ENCODE data around the gene PARN.

Gene PARN

DNA sequence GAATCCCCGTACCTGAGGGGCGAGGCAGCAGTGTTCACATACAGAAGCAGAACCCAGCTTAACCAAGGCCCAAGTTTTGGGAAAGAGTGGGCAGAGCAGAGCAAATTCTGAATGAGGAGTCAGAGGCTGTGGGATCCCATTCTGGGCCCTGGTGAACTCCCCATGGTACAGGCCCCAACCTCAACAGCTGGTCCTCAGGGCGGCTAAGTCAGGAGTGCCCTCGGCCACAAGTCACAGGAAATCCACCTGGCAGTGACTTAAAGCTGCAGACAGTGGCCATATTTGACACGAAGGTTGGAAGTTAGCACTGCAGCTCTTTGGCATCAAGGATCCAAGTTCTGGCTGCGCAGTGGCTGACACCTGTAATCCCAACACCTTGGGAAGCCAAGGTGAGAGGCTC lies 237.1 kb downstream of the PARN start:
- DNase-seq = no peak

DNA sequence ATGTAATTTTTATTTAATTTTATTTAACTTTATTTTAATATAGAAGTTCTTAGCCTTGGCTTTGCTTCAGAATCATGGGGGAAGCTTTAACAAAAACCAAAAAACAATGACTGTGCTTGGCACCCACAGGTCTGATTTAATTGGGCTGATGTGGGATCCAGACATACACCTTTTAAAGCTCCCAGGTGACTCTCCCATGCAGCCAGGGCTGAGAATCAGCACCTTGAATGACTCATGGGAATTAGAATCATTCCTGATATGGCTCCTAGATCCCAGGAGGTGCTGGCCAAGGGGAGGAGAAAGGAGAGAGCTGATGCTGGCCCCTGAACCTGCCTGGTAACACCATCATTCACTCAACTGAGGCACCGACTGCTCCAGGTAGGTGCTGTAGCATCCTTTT lies 240.7 kb downstream of the PARN start:
- DNase-seq = no peak

DNA sequence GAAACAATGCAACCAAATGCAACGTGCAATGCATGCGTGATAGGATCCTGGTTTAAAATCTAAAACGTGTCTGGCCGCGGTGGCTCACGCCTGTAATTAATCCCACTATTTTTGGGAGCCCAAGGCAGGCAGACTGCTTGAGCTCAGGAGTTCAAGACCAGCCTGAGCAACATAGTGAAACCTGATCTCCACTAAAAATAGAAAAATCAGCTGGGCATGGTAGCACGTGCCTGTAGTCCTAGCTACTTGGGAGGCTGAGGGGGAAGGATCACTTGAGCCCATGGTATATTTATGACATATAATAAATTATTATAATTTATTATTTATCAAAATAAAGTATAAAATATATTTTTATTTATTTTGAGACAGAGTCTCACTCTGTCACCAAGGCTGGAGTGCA lies 241.8 kb downstream of the PARN start:
- DNase-seq = no peak

DNA sequence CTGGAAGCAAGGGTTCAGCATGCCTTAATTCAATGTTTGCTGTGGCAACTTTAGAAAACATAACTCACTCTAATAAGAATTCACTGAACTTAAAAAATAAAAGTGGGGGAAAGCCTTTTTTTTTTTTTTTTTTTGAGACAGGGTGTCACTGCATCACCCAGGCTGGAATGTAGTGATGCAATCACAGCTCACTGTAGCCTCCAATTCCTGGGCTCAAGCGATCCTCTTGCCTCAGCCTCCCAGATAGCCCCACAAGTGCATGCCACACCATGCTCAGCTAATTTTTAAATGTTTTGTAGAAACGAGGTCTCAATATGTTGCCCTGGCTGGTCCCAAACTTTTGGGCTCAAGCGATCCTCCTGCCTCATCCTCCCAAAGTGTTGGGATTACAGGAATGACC lies 243.9 kb downstream of the PARN start:
- DNase-seq = no peak

Data from GDM1 (cell line).